EH (cell line): ENCODE data around the gene TTLL9.

Experiments
- DNase-seq: peaks from one replicate; pipeline ENCODE4 v3.0.0-alpha.2; 2015; ENCODE audit warnings: low read depth

The TTLL9 gene

DNA sequence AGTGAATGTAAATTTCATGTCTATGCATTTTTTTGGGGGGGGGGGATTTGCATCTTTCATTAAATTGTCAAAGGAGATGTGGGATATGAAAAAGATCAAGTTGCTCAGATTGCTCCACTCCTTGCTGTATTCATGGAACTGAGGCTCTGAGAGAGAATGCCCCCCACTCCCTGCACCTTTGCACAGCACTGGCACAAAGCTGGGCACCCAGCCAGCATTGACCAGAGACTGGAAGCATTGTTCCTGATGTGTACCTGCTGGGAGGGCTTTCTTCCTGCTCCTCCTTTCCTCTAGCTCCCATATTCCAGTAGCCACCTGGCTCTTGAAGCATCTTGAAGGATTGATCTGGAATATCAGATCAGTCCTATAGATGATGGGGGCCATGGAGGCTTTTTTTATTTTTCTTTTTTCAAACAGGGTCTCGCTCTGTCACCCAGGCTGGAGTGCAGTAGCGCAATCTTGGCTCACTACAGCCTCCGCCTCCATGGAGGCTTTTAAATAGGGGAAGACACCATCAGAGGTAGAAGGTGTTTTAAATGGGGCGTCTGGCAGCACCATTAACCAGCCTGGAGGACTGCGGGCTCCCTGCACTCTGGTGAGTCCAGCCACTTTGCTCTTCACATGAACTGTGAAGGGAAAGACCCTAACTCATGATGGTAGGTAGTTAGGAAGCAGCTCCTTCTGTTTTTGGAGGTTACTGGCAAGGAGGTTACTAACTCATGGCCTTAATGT is 11.0 kb upstream of the TTLL9 start:
- no peak for DNase-seq

GRCh38 chr20:31859998-31860380 is 10.4 kb upstream of the TTLL9 start:
- no peak for DNase-seq

- DNase-seq: peak; percentile 51
Observed at GRCh38 chr20:31860390-31861134, 9.9 kb upstream of the TTLL9 start.

GRCh38 chr20:31861135-31861384 is 9.4 kb upstream of the TTLL9 start:
- DNase-seq: no peak

DNA sequence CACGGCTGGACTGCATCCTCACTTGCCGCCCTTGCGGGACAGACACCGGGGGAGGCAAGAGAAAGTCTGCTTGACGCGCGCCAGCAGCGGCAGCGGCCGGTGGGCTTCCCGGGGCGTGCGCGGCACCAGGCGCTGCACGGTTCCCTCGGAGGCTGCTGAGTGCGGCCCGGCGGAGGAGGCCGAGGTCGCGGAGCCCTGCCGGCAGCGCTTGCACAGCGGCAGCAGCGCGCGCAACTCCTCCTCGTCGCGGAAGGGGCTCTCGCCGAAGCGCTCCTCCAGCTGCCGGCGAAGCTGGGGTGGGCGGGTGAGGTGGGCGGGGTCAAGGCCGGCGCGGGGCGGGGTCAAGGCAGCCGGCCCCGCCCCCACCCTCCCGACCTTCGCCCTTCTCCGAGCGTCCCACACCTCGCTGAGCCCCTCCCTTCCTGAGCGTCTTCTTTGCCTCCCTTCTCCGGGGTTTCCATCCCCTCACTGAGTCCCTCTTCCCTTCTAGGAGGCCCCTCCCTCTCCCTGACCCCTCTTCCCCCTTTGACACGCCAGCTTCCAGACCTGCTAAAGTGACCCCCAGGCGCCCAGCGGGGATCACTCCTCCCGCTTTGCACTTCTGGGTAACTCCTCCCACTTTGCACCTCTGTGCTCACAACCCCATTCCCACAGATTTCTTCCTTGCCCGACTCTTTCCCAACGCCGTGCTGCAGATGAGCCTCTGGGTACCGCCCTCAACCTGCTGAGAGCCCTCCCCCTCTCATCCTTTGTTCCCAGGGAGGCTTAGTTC is 8.9 kb upstream of the TTLL9 start:
- peak; percentile 48 for DNase-seq

DNA sequence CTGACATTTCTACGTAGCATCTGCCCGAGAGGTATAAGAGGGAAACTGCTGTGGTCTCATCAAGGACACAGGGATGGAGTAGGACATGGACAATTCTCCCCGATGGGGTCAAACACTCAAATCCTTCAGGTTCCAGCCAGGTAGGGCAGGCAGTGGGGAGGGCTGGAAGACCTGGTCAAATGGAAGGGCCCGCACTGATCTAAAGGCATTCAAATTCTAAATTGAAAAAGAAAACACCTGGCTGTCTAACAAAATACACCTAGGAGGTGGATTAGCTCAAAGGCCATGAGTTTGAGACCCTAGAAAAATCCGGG is 8.3 kb upstream of the TTLL9 start:
- DNase-seq: no peak

GRCh38 chr20:31862506-31862905 is 7.9 kb upstream of the TTLL9 start:
- no peak for DNase-seq

DNA sequence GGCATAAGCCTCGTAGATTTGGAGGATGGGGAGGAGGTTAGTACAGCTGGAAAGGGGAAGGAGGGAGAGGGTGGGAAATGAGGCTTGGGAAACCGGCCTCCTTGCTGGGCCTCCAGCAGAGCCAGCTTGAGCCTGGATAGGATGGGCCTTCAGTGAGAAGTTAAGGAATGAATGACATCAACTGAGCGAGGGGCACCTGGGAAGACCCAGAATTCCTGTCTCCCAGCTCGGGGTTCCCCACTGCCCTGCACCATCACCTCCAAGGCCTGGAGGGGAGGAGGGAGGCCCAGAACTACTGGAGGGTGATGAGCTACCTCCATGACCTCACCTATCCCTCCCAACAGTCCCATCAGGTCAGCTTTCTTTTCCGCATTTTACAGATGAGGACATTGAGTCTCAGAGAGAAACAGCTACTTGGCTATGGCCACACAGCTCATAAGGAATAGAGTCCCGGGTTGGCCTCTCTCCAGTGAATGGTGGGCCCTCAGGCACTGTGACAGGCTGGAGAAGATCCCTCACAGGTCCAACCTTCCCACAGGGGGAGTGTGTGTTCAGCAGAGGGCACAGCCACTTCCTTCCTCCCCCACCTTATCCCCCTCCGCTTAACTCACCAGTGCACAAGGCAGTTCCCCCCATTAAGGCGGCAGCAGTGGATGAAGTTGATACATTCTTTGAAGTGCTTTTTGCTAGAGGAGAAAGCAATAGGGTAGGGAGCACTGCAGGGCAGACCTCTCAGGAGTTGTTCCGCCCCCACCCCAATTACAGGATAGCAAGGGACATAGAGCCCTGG is 6.9 kb upstream of the TTLL9 start:
- no peak for DNase-seq

- DNase-seq: no peak
Observed at GRCh38 chr20:31864521-31865400, 5.7 kb upstream of the TTLL9 start.

DNA sequence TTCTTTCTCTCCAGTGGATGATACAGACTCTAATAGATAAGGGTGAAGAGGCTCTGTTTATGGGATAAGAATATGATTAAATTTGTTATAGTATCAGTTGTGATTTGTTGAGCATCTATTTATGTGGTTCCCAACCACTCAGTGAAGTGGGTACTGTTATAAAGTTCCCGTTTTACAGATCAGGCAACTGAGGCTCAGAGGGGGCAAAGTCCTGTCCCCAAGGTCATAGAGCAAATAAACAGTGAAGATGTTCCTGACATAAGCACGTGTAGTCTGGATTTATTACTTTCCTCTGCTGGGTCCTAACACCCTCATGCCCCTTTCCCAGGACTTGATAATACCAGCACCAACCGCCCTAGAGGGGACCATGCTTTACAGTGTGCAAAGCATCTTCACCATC is 4.2 kb upstream of the TTLL9 start:
- no peak for DNase-seq

GRCh38 chr20:31868853-31869672 is 1.4 kb upstream of the TTLL9 start:
- DNase-seq: no peak

GRCh38 chr20:31869673-31869941 is 827 bp upstream of the TTLL9 start:
- DNase-seq: no peak

- no peak for DNase-seq
Observed at GRCh38 chr20:31870726-31871617, 538 bp downstream of the TTLL9 start.

- DNase-seq: no peak
Observed at GRCh38 chr20:31871618-31871954, 1.2 kb downstream of the TTLL9 start.

DNA sequence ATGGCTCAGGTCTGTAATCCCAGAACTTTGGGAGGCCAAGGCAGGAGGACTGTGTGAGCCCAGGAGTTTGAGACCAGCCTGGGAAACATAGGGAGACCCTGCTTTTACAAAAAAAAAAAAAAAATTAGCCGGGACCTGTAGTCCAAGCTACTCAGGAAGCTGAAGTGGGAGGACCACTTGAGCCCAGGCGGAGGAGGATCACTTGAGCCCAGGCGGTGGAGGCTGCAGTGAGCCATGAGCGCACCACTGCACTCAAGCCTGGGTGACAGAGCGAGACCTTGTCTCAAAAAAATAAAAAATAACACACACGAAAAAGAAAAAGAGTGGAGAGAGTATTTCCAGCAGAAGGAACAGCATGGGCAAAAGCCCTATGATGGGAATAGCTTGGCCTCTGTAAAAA is 2.0 kb downstream of the TTLL9 start:
- DNase-seq: no peak

GRCh38 chr20:31875671-31876070 is 5.2 kb downstream of the TTLL9 start:
- no peak for DNase-seq

DNA sequence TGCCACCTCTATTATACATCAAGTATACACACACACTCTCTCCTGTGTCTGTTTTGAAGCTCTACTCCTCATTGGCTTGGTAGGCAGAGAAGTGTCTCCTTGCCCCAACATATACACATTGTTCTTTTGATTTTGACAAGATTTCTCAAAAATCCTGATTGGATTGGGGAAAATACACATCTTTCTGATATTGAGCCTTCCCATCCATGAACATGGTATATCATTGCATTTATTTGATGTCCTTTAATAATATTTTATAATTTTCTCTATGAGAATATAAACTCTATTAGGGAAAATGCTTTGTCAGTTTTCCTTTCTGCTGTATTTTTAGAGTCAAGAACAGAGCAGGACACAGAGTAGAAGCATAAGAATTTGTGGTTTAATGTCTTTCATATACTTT is 7.2 kb downstream of the TTLL9 start:
- no peak for DNase-seq

GRCh38 chr20:31879143-31879987 is 8.9 kb downstream of the TTLL9 start:
- DNase-seq: peak; percentile 95

- no peak for DNase-seq
Observed at GRCh38 chr20:31881945-31882344, 11.5 kb downstream of the TTLL9 start.
